ENCODE data around the gene CDK19. TPM values are rescaled to one million over a fixed set of nuclear protein-coding genes. Genes with fewer than 3 reads are reported as not detected.

The CDK19 gene
- total and polyA plus RNA-seq, 12 donors, result 3.5 to 59.1 (median 7.9) TPM

- Histone ChIP-seq H3K27ac (no peak overlapping the region), H3K27me3 (no peaks in the 10 kb centered on the region), H3K4me3 (no peak overlapping the region), H3K4me1 (replicated peaks in 1 of 2) (peaks cover 22 to 51% of the 10 kb centered on the region in 2 donors), H3K9me3 (replicated peaks in 1 of 3) (no peaks in the 10 kb centered on the region), H3K36me3 (replicated peaks in 1 of 2) (no peaks in the 10 kb centered on the region)
- no peak for TF ChIP-seq POLR2A (IDR thresholded peaks at IDR 0.05)
- TF ChIP-seq, protein P1, sequence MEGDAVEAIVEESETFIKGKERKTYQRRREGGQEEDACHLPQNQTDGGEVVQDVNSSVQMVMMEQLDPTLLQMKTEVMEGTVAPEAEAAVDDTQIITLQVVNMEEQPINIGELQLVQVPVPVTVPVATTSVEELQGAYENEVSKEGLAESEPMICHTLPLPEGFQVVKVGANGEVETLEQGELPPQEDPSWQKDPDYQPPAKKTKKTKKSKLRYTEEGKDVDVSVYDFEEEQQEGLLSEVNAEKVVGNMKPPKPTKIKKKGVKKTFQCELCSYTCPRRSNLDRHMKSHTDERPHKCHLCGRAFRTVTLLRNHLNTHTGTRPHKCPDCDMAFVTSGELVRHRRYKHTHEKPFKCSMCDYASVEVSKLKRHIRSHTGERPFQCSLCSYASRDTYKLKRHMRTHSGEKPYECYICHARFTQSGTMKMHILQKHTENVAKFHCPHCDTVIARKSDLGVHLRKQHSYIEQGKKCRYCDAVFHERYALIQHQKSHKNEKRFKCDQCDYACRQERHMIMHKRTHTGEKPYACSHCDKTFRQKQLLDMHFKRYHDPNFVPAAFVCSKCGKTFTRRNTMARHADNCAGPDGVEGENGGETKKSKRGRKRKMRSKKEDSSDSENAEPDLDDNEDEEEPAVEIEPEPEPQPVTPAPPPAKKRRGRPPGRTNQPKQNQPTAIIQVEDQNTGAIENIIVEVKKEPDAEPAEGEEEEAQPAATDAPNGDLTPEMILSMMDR (IDR thresholded peaks at IDR 0.05), result no peak
- intact Hi-C loops (cut with DNase I), result no loop called here
- DNase-seq, result no peak
- WGBS, 4 donors, result 33 to 47% (median 36%) methylated on average over 1 of the region's 1 CpG
Observed at GRCh38 chr6:110620065-110620464, 195.2 kb downstream of the CDK19 start.

DNA sequence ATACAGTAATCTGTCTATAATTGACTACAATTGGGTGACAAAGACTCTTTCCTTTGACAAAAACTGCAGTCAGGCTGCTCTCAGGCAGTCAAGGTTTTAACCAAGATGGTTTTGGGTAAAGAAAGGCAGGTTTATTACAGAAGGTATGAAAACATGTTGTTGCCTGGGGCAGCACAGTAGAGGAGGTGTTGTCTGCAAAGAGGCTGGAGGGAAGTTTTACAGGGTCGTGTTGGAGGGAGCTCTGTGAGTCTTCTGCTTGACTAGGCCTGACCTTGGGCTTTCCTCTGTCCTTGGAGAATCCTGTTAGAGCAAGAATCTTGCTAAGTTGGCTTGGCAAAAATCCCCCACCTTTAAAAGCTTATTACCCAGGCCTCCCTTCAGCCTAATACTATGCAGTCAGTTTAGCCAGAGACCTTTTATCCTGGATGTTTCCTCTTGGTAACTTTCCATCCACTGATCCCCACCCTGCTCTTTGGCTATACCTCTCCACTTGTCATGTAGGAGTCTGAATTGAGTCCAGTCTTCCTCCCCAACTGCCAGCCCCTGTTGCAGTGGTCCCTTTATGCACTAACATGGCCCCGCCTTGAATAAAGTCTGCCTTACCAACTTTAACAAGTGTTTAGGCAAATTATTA, 195.9 kb downstream of the CDK19 start:
- WGBS, 4 donors, result 61 to 77% (median 68%) methylated on average over 2 of the region's 2 CpGs
- H3K4me1 ChIP-seq (replicated peaks in 1 of 2), result peaks cover 22 to 51% of the 10 kb centered on the region in 2 donors
- DNase-seq, result no peak
- H3K4me3 ChIP-seq, result no peak overlapping the region
- intact Hi-C loops (cut with DNase I), result no loop called here
- no peaks in the 10 kb centered on the region for H3K36me3 ChIP-seq (replicated peaks in 1 of 2)
- peak overlapping the region in 3 of 5 donors; percentile 14 to 70 (median 62) for H3K27ac ChIP-seq
- H3K9me3 ChIP-seq (replicated peaks in 1 of 3), result no peaks in the 10 kb centered on the region
- H3K27me3 ChIP-seq, result no peaks in the 10 kb centered on the region
- no peak for TF ChIP-seq POLR2A (IDR thresholded peaks at IDR 0.05)
- TF ChIP-seq, protein P1 (IDR thresholded peaks at IDR 0.05), result no peak

GRCh38 chr6:110618591-110619267, 196.5 kb downstream of the CDK19 start:
- WGBS, 4 donors, result 28 to 41% (median 39%) methylated on average over 3 of the region's 3 CpGs
- Histone ChIP-seq H3K27ac (peak overlapping the region in 3 of 5 donors; percentile 53 to 70 (median 62)), H3K27me3 (no peaks in the 10 kb centered on the region), H3K4me1 (replicated peaks in 1 of 2) (peaks cover 22 to 52% of the 10 kb centered on the region in 2 donors), H3K9me3 (replicated peaks in 1 of 3) (no peaks in the 10 kb centered on the region), H3K36me3 (replicated peaks in 1 of 2) (no peaks in the 10 kb centered on the region), H3K4me3 (no peak overlapping the region)
- peak in 5 of 7 donors; percentile 23 to 48 (median 41) for DNase-seq
- TF ChIP-seq, protein P1 (IDR thresholded peaks at IDR 0.05), result peak; percentile 34 to 51 (median 41)
- TF ChIP-seq POLR2A (IDR thresholded peaks at IDR 0.05), result no peak
- intact Hi-C loops (cut with DNase I), result no loop called here

- no peak overlapping the region for H3K4me3 ChIP-seq
- no peak for DNase-seq
- intact Hi-C loops (cut with DNase I), result no loop called here
- no peaks in the 10 kb centered on the region for H3K9me3 ChIP-seq (replicated peaks in 1 of 3)
- H3K36me3 ChIP-seq (replicated peaks in 1 of 2), result no peaks in the 10 kb centered on the region
- no peak for TF ChIP-seq POLR2A (IDR thresholded peaks at IDR 0.05)
- TF ChIP-seq, protein P1 (IDR thresholded peaks at IDR 0.05), result no peak
- H3K27me3 ChIP-seq, result no peaks in the 10 kb centered on the region
- peaks cover 14 to 40% of the 10 kb centered on the region in 2 donors for H3K4me1 ChIP-seq (replicated peaks in 1 of 2)
- WGBS, 4 donors, result 73 to 91% (median 85%) methylated on average over 1 of the region's 1 CpG
- H3K27ac ChIP-seq, result no peak overlapping the region
Observed at GRCh38 chr6:110617057-110617456, 198.2 kb downstream of the CDK19 start.

Measured in adrenal gland (tissue), 12 donors.